GM19455 (cell line): Measurements from ENCODE around the gene MCIDAS.

Experiments
- ATAC-seq: cut with Tn5 transposase; IDR thresholded peaks from one replicate; pipeline ENCODE4 v1.9.1; 2021; ENCODE audit not compliant: unreplicated experiment

MCIDAS gene

GRCh38 chr5:55171471-55171870 is 55.6 kb downstream of the MCIDAS start:
- no peak for ATAC-seq
